GM19438 (cell line): ENCODE results near the gene UBLCP1.

Experiments
- ATAC-seq: cut with Tn5 transposase; IDR thresholded peaks from one replicate; pipeline ENCODE4 v1.9.1; 2021; ENCODE audit warnings: low read depth; ENCODE audit not compliant: unreplicated experiment

Gene UBLCP1

GRCh38 chr5:159309689-159310433, 46.8 kb downstream of the UBLCP1 start:
- ATAC-seq = no peak

GRCh38 chr5:159310511-159310910, 47.4 kb downstream of the UBLCP1 start:
- no peak for ATAC-seq

GRCh38 chr5:159311063-159311462, 48.0 kb downstream of the UBLCP1 start:
- ATAC-seq = no peak

GRCh38 chr5:159313197-159313596, 50.1 kb downstream of the UBLCP1 start:
- ATAC-seq = no peak

GRCh38 chr5:159316519-159317383, 53.7 kb downstream of the UBLCP1 start:
- no peak for ATAC-seq

- no peak for ATAC-seq
These were observed 54.8 kb downstream of the UBLCP1 start for GRCh38 chr5:159317849-159318248.

GRCh38 chr5:159318448-159318847, 55.4 kb downstream of the UBLCP1 start:
- ATAC-seq = no peak

- ATAC-seq = no peak
These were observed 56.3 kb downstream of the UBLCP1 start for GRCh38 chr5:159319363-159319762.

- no peak for ATAC-seq
These were observed 56.7 kb downstream of the UBLCP1 start for GRCh38 chr5:159319832-159320231.

- no peak for ATAC-seq
These were observed 59.1 kb downstream of the UBLCP1 start for GRCh38 chr5:159322180-159322579.

GRCh38 chr5:159324102-159324755, 61.1 kb downstream of the UBLCP1 start:
- ATAC-seq = no peak

- ATAC-seq = no peak
These were observed 61.9 kb downstream of the UBLCP1 start for GRCh38 chr5:159324986-159325385.

- ATAC-seq = no peak
These were observed 67.2 kb downstream of the UBLCP1 start, which contains the start of gene IL12B for GRCh38 chr5:159330131-159330800. IL12B (minus strand) TSS chr5:159330487; CDS start chr5:159326782, 3,705 bp downstream.

GRCh38 chr5:159331093-159331973, 68.2 kb downstream of the UBLCP1 start:
- ATAC-seq = peak; percentile 73

- ATAC-seq = no peak
These were observed 69.9 kb downstream of the UBLCP1 start for GRCh38 chr5:159332800-159333544.

GRCh38 chr5:159333545-159333925, 70.4 kb downstream of the UBLCP1 start:
- ATAC-seq = no peak
